Panc1 (cell line): ENCODE measurements around the gene TCEANC2. TPM values are rescaled to one million over a fixed set of nuclear protein-coding genes. Genes with fewer than 3 reads are reported as not detected.

ENCODE experiments used
- ATAC-seq: fragments of 200-7000 bp; cut with Tn5 transposase; 2 replicates; pipeline ENCODE4 v1.9.1; 2020; ENCODE audit warnings: mild to moderate bottlenecking, moderate library complexity
- BruUV-seq: library from RNA; stranded (reverse); fragments of 400-500 nt; replicated peaks from 2 replicates; lab custom pipeline; 2021; lab: Mats Ljungman, UMichigan
- CTCF ChIA-PET: fragments of 300-600 bp; sonication (Branson Sonifier 250); formaldehyde crosslinking; loops from one replicate; lab custom pipeline; 2022; ENCODE audit warnings: antibody characterized with exemption; lab: Charles Lee
- POLR2A ChIA-PET: fragments of 300-600 bp; sonication (Branson Sonifier 250); formaldehyde crosslinking; loops from one replicate; lab custom pipeline; 2022; ENCODE audit warnings: antibody characterized with exemption; lab: Charles Lee
- DNase-seq: peaks from one replicate; pipeline ENCODE4 v3.0.0-alpha.2; 2010; ENCODE audit warnings: low read depth, low spot score
- H3K27ac ChIP-seq: 2 replicates; pipeline ENCODE4 v1.5.1; 2011; ENCODE audit warnings: mild to moderate bottlenecking, low read length, inconsistent platforms
- H3K27me3 ChIP-seq: fragments of 200-500 bp; sonication (Bioruptor generic); 2 replicates; pipeline ENCODE4 v1.6.0; 2014; ENCODE audit warnings: low read length, inconsistent platforms; ENCODE audit not compliant: control insufficient read depth, insufficient read depth
- H3K36me3 ChIP-seq: fragments of 200-500 bp; sonication (Bioruptor generic); 2 replicates; pipeline ENCODE4 v1.5.1; 2014; ENCODE audit warnings: inconsistent platforms, mild to moderate bottlenecking, low read length, moderate library complexity; ENCODE audit not compliant: control insufficient read depth, insufficient read depth
- H3K4me1 ChIP-seq: 2 replicates; pipeline ENCODE4 v1.5.1; 2011; ENCODE audit warnings: inconsistent platforms, mild to moderate bottlenecking, low read length, moderate library complexity; ENCODE audit not compliant: control insufficient read depth, insufficient read depth
- H3K4me3 ChIP-seq, 2 experiments: 2 replicates each; pipeline ENCODE4 v1.5.1; 2011 to 2012; ENCODE audit warnings: low read depth in 2 of 2, low read length in 2 of 2, mild to moderate bottlenecking in 2 of 2, inconsistent platforms in 1 of 2, moderate library complexity in 1 of 2
- H3K9me3 ChIP-seq: fragments of 200-500 bp; sonication (Bioruptor generic); 2 replicates; pipeline ENCODE4 v1.5.1; 2014; ENCODE audit warnings: low read depth, mild to moderate bottlenecking, inconsistent platforms, low read length, moderate library complexity; ENCODE audit not compliant: control insufficient read depth, insufficient read depth
- POLR2AphosphoS5 ChIP-seq: IDR thresholded peaks from 2 replicates; pipeline ENCODE4 v1.6.1; 2012; ENCODE audit warnings: mild to moderate bottlenecking, low read depth, low read length, moderate library complexity
- REST ChIP-seq, 2 experiments: IDR thresholded peaks; 2 replicates each; pipeline ENCODE4 v1.6.1; 2011 to 2012; ENCODE audit warnings: low read depth in 2 of 2, control low read depth in 1 of 2, low read length in 1 of 2, mild to moderate bottlenecking in 1 of 2, moderate library complexity in 1 of 2; ENCODE audit not compliant: insufficient read depth in 1 of 2
- SIN3A ChIP-seq: IDR thresholded peaks from 2 replicates; pipeline ENCODE4 v1.6.1; 2012; ENCODE audit warnings: low read depth, mild to moderate bottlenecking, low read length, moderate library complexity, borderline replicate concordance; ENCODE audit not compliant: insufficient read depth
- TCF7L2 ChIP-seq: IDR thresholded peaks from 2 replicates; pipeline ENCODE4 v1.6.1; 2011; ENCODE audit warnings: mild to moderate bottlenecking, low read depth, low read length, inconsistent platforms
- in situ Hi-C: cut with HindIII; loops from 2 replicates; pipeline ENCODE4 v1.10.0; 2016; ENCODE audit warnings: low sequenced_read_pairs, low pct_unique_long_range_greater_than_20kb
- intact Hi-C: fragments of 100-400 bp; cut with micrococcal nuclease; formaldehyde crosslinking; loops from one replicate; pipeline ENCODE4 v1.10.0; 2022; ENCODE audit not compliant: unreplicated experiment
- total RNA-seq: library from RNA; stranded (reverse); gene quantifications from one replicate; pipeline ENCODE4 v1.2.1, GENCODE V29; 2021; ENCODE audit not compliant: unreplicated experiment
- TF ChIP-seq, protein P1 (sequence below): fragments of 450-650 bp; IDR thresholded peaks from 2 replicates; pipeline ENCODE4 v1.5.1; 2017; ENCODE audit warnings: mild to moderate bottlenecking

Gene TCEANC2
- total RNA-seq, 1 experiment from 2014 or later = 5.1 TPM

DNA sequence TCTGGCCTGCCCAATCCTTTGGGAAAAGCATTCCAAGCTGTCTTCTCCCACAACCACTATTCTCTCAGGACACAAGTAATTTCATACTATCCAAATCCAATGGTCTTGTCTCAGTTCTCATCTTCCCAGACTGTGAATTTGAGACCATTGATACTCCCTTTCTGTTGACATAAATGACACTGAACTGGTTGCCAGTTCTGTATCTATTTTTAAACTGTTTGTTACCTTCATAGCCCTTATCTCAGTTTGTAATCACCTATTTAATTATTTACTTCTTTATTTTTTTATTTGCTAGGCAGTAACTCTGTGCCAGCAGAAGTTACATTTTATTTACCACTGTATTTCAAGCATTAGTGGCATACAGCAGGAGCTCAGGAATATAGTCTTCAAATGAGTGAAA lies 24.0 kb downstream of the TCEANC2 start:
- no peak overlapping the region for H3K27ac ChIP-seq
- no peaks in the 10 kb centered on the region for H3K36me3 ChIP-seq
- H3K4me3 ChIP-seq = no peak overlapping the region
- CTCF ChIA-PET = no interaction called here
- no peak for ATAC-seq
- no TSS peak for BruUV-seq
- no peaks in the 10 kb centered on the region for H3K27me3 ChIP-seq
- intact Hi-C loops = no loop called here
- no peaks in the 10 kb centered on the region for H3K4me1 ChIP-seq
- no peaks in the 10 kb centered on the region for H3K9me3 ChIP-seq
- TF ChIP-seq REST (IDR thresholded peaks at IDR 0.05; ENCODE audit: insufficient read depth in 1 of 2, low read depth in 2 of 2, low read length in 1 of 2) (no peak), POLR2AphosphoS5 (no peak), SIN3A (no peak), TCF7L2 (no peak)
- TF ChIP-seq, protein P1, sequence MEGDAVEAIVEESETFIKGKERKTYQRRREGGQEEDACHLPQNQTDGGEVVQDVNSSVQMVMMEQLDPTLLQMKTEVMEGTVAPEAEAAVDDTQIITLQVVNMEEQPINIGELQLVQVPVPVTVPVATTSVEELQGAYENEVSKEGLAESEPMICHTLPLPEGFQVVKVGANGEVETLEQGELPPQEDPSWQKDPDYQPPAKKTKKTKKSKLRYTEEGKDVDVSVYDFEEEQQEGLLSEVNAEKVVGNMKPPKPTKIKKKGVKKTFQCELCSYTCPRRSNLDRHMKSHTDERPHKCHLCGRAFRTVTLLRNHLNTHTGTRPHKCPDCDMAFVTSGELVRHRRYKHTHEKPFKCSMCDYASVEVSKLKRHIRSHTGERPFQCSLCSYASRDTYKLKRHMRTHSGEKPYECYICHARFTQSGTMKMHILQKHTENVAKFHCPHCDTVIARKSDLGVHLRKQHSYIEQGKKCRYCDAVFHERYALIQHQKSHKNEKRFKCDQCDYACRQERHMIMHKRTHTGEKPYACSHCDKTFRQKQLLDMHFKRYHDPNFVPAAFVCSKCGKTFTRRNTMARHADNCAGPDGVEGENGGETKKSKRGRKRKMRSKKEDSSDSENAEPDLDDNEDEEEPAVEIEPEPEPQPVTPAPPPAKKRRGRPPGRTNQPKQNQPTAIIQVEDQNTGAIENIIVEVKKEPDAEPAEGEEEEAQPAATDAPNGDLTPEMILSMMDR = no peak
- in situ Hi-C loops = no loop called here
- POLR2A ChIA-PET = no interaction called here
- no peak for DNase-seq

- ChIA-PET CTCF (interaction anchor here (0.5 kb wide), 1 partner anchor 11 kb away, joined by 4 read pairs; no protein-coding TSS in a partner anchor), POLR2A (no interaction called here)
- DNase-seq (no peak), ATAC-seq (no peak)
- TF ChIP-seq SIN3A (no peak), POLR2AphosphoS5 (no peak), REST (IDR thresholded peaks at IDR 0.05; ENCODE audit: insufficient read depth in 1 of 2, low read depth in 2 of 2, low read length in 1 of 2) (no peak), TCF7L2 (no peak)
- TF ChIP-seq, protein P1 = no peak
- Histone ChIP-seq H3K27me3 (no peaks in the 10 kb centered on the region), H3K4me1 (no peaks in the 10 kb centered on the region), H3K36me3 (no peaks in the 10 kb centered on the region), H3K9me3 (no peaks in the 10 kb centered on the region), H3K27ac (no peak overlapping the region), H3K4me3 (no peak overlapping the region)
- intact Hi-C loops (no loop called here), in situ Hi-C loops (no loop called here)
- BruUV-seq = no TSS peak
These were observed 27.2 kb downstream of the TCEANC2 start for GRCh38 chr1:54080598-54081049.
